Keratinocyte (primary cell): Measurements from ENCODE around the gene CCS. TPM values are rescaled to one million over a fixed set of nuclear protein-coding genes. Genes with fewer than 3 reads are reported as not detected.

Experiments used
- DNase-seq: peaks from one replicate; pipeline ENCODE4 v3.0.0-alpha.2; 2011; ENCODE audit warnings: low read depth, missing footprints, low spot score
- FAIRE-seq: peaks from 2 replicates; lab custom pipeline; 2011; peaks lifted over from hg19 to GRCh38; lab: Jason Lieb, UNC
- H2AFZ ChIP-seq: 2 replicates; pipeline ENCODE4 v1.6.0; 2012; ENCODE audit warnings: low read length, control low read depth, inconsistent platforms; ENCODE audit not compliant: control insufficient read depth
- H3K27ac ChIP-seq: 2 replicates; pipeline ENCODE4 v1.5.1; 2011; ENCODE audit warnings: low read length; ENCODE audit not compliant: control insufficient read depth, insufficient read depth
- H3K27me3 ChIP-seq: 3 replicates; pipeline ENCODE4 v1.6.0; 2011; ENCODE audit warnings: low read length; ENCODE audit not compliant: control insufficient read depth, insufficient read depth; ENCODE audit errors: extremely low read depth
- H3K36me3 ChIP-seq, 2 experiments: 2 replicates in 1 of 2; 3 replicates in 1 of 2; pipeline ENCODE4 v1.5.1; 2011; ENCODE audit warnings: low read length in 2 of 2, mild to moderate bottlenecking in 1 of 2; ENCODE audit not compliant: control insufficient read depth in 2 of 2, insufficient read depth in 2 of 2; ENCODE audit errors: extremely low read depth in 1 of 2
- H3K4me1 ChIP-seq: 3 replicates; pipeline ENCODE4 v1.5.1; 2011; ENCODE audit warnings: low read length; ENCODE audit not compliant: control insufficient read depth, insufficient read depth; ENCODE audit errors: extremely low read depth
- H3K4me2 ChIP-seq: 3 replicates; pipeline ENCODE4 v1.6.0; 2011; ENCODE audit warnings: low read depth, low read length; ENCODE audit not compliant: control insufficient read depth, insufficient read depth; ENCODE audit errors: extremely low read depth
- H3K4me3 ChIP-seq, 3 experiments: fragments of 200-600 bp in 1 of 3; sonication (generic) in 1 of 3; 2 replicates in 2 of 3; 3 replicates in 1 of 3; pipeline ENCODE4 v1.5.1; 2011 to 2016; ENCODE audit warnings: low read length in 3 of 3, mild to moderate bottlenecking in 3 of 3, control low read depth in 2 of 3, inconsistent platforms in 1 of 3, low read depth in 1 of 3, mixed read lengths in 1 of 3, mixed run types in 1 of 3, moderate library complexity in 1 of 3; ENCODE audit not compliant: control insufficient read depth in 2 of 3, insufficient read depth in 2 of 3; ENCODE audit errors: extremely low read depth in 1 of 3
- H3K79me2 ChIP-seq: 2 replicates; pipeline ENCODE4 v1.6.0; 2012; ENCODE audit warnings: low read length; ENCODE audit not compliant: control insufficient read depth, insufficient read depth
- H3K9ac ChIP-seq: 3 replicates; pipeline ENCODE4 v1.6.0; 2011; ENCODE audit warnings: low read length; ENCODE audit not compliant: control insufficient read depth, insufficient read depth; ENCODE audit errors: extremely low read depth
- H3K9me1 ChIP-seq: 3 replicates; pipeline ENCODE4 v1.6.0; 2011; ENCODE audit warnings: low read length; ENCODE audit not compliant: control insufficient read depth, insufficient read depth; ENCODE audit errors: extremely low read depth
- H3K9me3 ChIP-seq: 2 replicates; pipeline ENCODE4 v1.5.1; 2012; ENCODE audit warnings: low read depth, low read length; ENCODE audit not compliant: control insufficient read depth
- H4K20me1 ChIP-seq: 3 replicates; pipeline ENCODE4 v1.6.0; 2011; ENCODE audit warnings: low read length; ENCODE audit not compliant: control insufficient read depth, insufficient read depth; ENCODE audit errors: extremely low read depth
- EZH2 ChIP-seq: IDR thresholded peaks from one replicate; pipeline ENCODE4 v1.6.1; 2012; ENCODE audit warnings: inconsistent platforms, mild to moderate bottlenecking, low read length, moderate library complexity
- dilution Hi-C: fragments of 300-500 bp; cut with MboI; formaldehyde crosslinking; loops from one replicate; pipeline ENCODE4 v1.7.0; 2020; ENCODE audit warnings: low sequenced_read_pairs; ENCODE audit not compliant: extremely low pct_ligation_motif_present
- polyA plus RNA-seq, 5 experiments: library from polyadenylated mRNA; depleted of rRNA in 3 of 5; stranded (reverse) in 3 of 5; stranded (forward) in 1 of 5; unstranded in 1 of 5; fragments of >200 nt; gene quantifications; 1 replicate in 1 of 5; 2 replicates in 3 of 5; 3 replicates in 1 of 5; pipeline versions ENCODE4 v1.2.1 to v1.2.3, GENCODE V29; 2011 to 2012; ENCODE audit warnings: missing spikeins in 2 of 5, low read depth in 1 of 5, low replicate concordance in 1 of 5
- TF ChIP-seq, protein P1 (sequence below), 3 experiments: IDR thresholded peaks in 1 of 3; conservative IDR thresholded peaks in 1 of 3; optimal IDR thresholded peaks in 1 of 3; 2 replicates in 2 of 3; 3 replicates in 1 of 3; pipeline versions ENCODE3 to v1.5.1; 2011; ENCODE audit warnings: low read length in 3 of 3, mild to moderate bottlenecking in 3 of 3, moderate library complexity in 2 of 3, control low read depth in 1 of 3, inconsistent platforms in 1 of 3; ENCODE audit not compliant: insufficient read depth in 2 of 3; ENCODE audit errors: extremely low read depth in 1 of 3

Gene CCS
- polyA plus RNA-seq, 1 donor (not counting 4 experiments of a cell fraction or from before 2014, with no cell fraction given), result 17.6 TPM

GRCh38 chr11:66545701-66546367, 47.2 kb upstream of the CCS start, which contains the start of gene ZDHHC24:
Gene ZDHHC24 (minus strand): TSS chr11:66546048. CDS start chr11:66546003, 45 bp downstream.
- Histone ChIP-seq H3K79me2 (no peaks in the 10 kb centered on the region), H3K9ac (peak within 1 kb of the TSS; percentile 89), H3K4me3 (peak within 1 kb of the TSS; percentile 81 to 94 (median 82)), H3K9me1 (no peaks in the 10 kb centered on the region), H3K27ac (peak within 1 kb of the TSS; percentile 63), H3K4me2 (peak within 1 kb of the TSS; percentile 94), H3K27me3 (peaks cover 16% of the 10 kb centered on the region), H2AFZ (peak within 1 kb of the TSS; percentile 92), H3K4me1 (peaks cover 6% of the 10 kb centered on the region), H4K20me1 (no peaks in the 10 kb centered on the region), H3K9me3 (no peaks in the 10 kb centered on the region), H3K36me3 (peaks cover 0 to 7% of the 10 kb centered on the region in 2 experiments)
- FAIRE-seq, result peak; percentile 5
- no peak for TF ChIP-seq EZH2
- TF ChIP-seq, protein P1, sequence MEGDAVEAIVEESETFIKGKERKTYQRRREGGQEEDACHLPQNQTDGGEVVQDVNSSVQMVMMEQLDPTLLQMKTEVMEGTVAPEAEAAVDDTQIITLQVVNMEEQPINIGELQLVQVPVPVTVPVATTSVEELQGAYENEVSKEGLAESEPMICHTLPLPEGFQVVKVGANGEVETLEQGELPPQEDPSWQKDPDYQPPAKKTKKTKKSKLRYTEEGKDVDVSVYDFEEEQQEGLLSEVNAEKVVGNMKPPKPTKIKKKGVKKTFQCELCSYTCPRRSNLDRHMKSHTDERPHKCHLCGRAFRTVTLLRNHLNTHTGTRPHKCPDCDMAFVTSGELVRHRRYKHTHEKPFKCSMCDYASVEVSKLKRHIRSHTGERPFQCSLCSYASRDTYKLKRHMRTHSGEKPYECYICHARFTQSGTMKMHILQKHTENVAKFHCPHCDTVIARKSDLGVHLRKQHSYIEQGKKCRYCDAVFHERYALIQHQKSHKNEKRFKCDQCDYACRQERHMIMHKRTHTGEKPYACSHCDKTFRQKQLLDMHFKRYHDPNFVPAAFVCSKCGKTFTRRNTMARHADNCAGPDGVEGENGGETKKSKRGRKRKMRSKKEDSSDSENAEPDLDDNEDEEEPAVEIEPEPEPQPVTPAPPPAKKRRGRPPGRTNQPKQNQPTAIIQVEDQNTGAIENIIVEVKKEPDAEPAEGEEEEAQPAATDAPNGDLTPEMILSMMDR (optimal IDR thresholded peaks at IDR 0.05 in 1 of 3, IDR thresholded peaks at IDR 0.05 in 1 of 3, conservative IDR thresholded peaks at IDR 0.05 in 1 of 3; ENCODE audit: extremely low read depth in 1 of 3, insufficient read depth in 2 of 3, low read length in 3 of 3), result no peak
- peak; percentile 63 for DNase-seq
- dilution Hi-C loops, result no loop called here

GRCh38 chr11:66546368-66546965, 46.5 kb upstream of the CCS start, which contains the start of gene ACTN3:
Gene ACTN3 (plus strand): TSS chr11:66546903. CDS start chr11:66546938, 35 bp downstream.
- no peaks in the 10 kb centered on the region for H3K9me3 ChIP-seq
- no peaks in the 10 kb centered on the region for H4K20me1 ChIP-seq
- peak within 1 kb of the TSS; percentile 63 for H3K27ac ChIP-seq
- peaks cover 6% of the 10 kb centered on the region for H3K4me1 ChIP-seq
- H3K36me3 ChIP-seq, result peaks cover 0 to 6% of the 10 kb centered on the region in 2 experiments
- peak within 1 kb of the TSS; percentile 81 to 94 (median 82) for H3K4me3 ChIP-seq
- dilution Hi-C loops, result no loop called here
- H3K9ac ChIP-seq, result peak within 1 kb of the TSS; percentile 89
- peak within 1 kb of the TSS; percentile 94 for H3K4me2 ChIP-seq
- H3K79me2 ChIP-seq, result no peaks in the 10 kb centered on the region
- TF ChIP-seq, protein P1 (optimal IDR thresholded peaks at IDR 0.05 in 1 of 3, IDR thresholded peaks at IDR 0.05 in 1 of 3, conservative IDR thresholded peaks at IDR 0.05 in 1 of 3; ENCODE audit: extremely low read depth in 1 of 3, insufficient read depth in 2 of 3, low read length in 3 of 3), result no peak
- no peak for TF ChIP-seq EZH2
- no peaks in the 10 kb centered on the region for H3K9me1 ChIP-seq
- H2AFZ ChIP-seq, result peak within 1 kb of the TSS; percentile 92
- peaks cover 18% of the 10 kb centered on the region for H3K27me3 ChIP-seq
- FAIRE-seq (no peak), DNase-seq (no peak)
